K562 (cell line): ENCODE data around the gene SNRPA. TPM values are rescaled to one million over a fixed set of nuclear protein-coding genes. Genes with fewer than 3 reads are reported as not detected.
A peak's percentile ranks its signal among the peaks of the same experiment; 100 is the strongest.

Experiments used
- ATF1 ChIP-seq, 2 experiments: fragments of 450-650 bp in 1 of 2; IDR thresholded peaks; 2 replicates each; pipeline ENCODE4 v1.6.1; 2016; ENCODE audit warnings: missing compliant biosample characterization in 1 of 2, missing genetic modification characterization in 1 of 2
- CHCHD3 ChIP-seq: fragments of 250-450 bp; sonication (Bioruptor Pico); IDR thresholded peaks from 2 replicates; pipeline ENCODE4 v2.1.2; 2022; ENCODE audit warnings: mild to moderate bottlenecking
- ETV6 ChIP-seq, 3 experiments: fragments of 150-350 bp in 1 of 3; sonication (generic) in 1 of 3; formaldehyde crosslinking in 1 of 3; IDR thresholded peaks; 2 replicates each; pipeline versions ENCODE4 v1.6.1 to v1.8.0; 2014 to 2022; ENCODE audit warnings: borderline replicate concordance in 2 of 3, low read depth in 2 of 3, antibody characterized with exemption in 1 of 3, low read length in 1 of 3, mild to moderate bottlenecking in 1 of 3, missing genetic modification reagents in 1 of 3
- FOXJ3 ChIP-seq: sonication (generic); formaldehyde crosslinking; IDR thresholded peaks from 2 replicates; pipeline ENCODE4 v1.4.0; 2020; ENCODE audit warnings: mild to moderate bottlenecking, missing genetic modification reagents
- GTF2A2 ChIP-seq: IDR thresholded peaks from 2 replicates; pipeline ENCODE4 v1.6.1; 2016; ENCODE audit warnings: mild to moderate bottlenecking, missing genetic modification characterization, missing compliant biosample characterization
- HDAC6 ChIP-seq: IDR thresholded peaks from 2 replicates; pipeline ENCODE4 v1.6.1; 2012; ENCODE audit warnings: low read depth, mild to moderate bottlenecking, control low read depth, inconsistent platforms, low read length, moderate library complexity
- HMGN3 ChIP-seq: IDR thresholded peaks from 2 replicates; pipeline ENCODE4 v1.6.1; 2011; ENCODE audit warnings: borderline replicate concordance, low read depth, mild to moderate bottlenecking, mixed read lengths, low read length; ENCODE audit not compliant: insufficient read length; ENCODE audit errors: extremely low read depth
- NFE2 ChIP-seq: IDR thresholded peaks from 2 replicates; pipeline ENCODE4 v1.6.1; 2014; ENCODE audit warnings: antibody characterized with exemption, low read depth
- NR0B1 ChIP-seq: fragments of 450-650 bp; IDR thresholded peaks from one replicate; pipeline ENCODE4 v1.6.1; 2018; ENCODE audit warnings: mild to moderate bottlenecking, moderate library complexity; ENCODE audit not compliant: partially characterized antibody
- PCBP1 ChIP-seq: fragments of 200-400 bp; formaldehyde crosslinking; IDR thresholded peaks from 2 replicates; pipeline ENCODE4 v1.6.1; 2018; ENCODE audit warnings: mild to moderate bottlenecking, low read depth, low read length; ENCODE audit not compliant: poor library complexity, severe bottlenecking
- RBFOX2 ChIP-seq: fragments of 200-400 bp; formaldehyde crosslinking; IDR thresholded peaks from 2 replicates; pipeline ENCODE4 v1.6.1; 2017; ENCODE audit warnings: low read depth, mild to moderate bottlenecking, low read length, moderate library complexity
- TAL1 ChIP-seq: fragments of 450-650 bp; IDR thresholded peaks from 2 replicates; pipeline ENCODE4 v1.6.1; 2016; ENCODE audit warnings: mild to moderate bottlenecking
- TCF3 ChIP-seq: sonication (generic); formaldehyde crosslinking; IDR thresholded peaks from 2 replicates; pipeline ENCODE4 v1.4.0; 2020; ENCODE audit warnings: mild to moderate bottlenecking, missing genetic modification reagents
- THRB ChIP-seq: fragments of 450-650 bp; formaldehyde crosslinking; conservative IDR thresholded peaks from 2 replicates; pipeline ENCODE4 v1.4.0; 2022; ENCODE audit warnings: mild to moderate bottlenecking, missing genetic modification characterization
- ZBED1 ChIP-seq: IDR thresholded peaks from 2 replicates; pipeline ENCODE4 v1.6.1; 2014
- ZBTB8A ChIP-seq: fragments of 450-650 bp; IDR thresholded peaks from 2 replicates; pipeline ENCODE4 v1.6.1; 2018; ENCODE audit warnings: mild to moderate bottlenecking, moderate library complexity; ENCODE audit not compliant: partially characterized antibody
- ZFX ChIP-seq: sonication (generic); formaldehyde crosslinking; IDR thresholded peaks from 2 replicates; pipeline ENCODE4 v1.8.0; 2022; ENCODE audit warnings: mild to moderate bottlenecking, missing genetic modification reagents, moderate library complexity
- ZNF124 ChIP-seq: sonication (generic); formaldehyde crosslinking; IDR thresholded peaks from 2 replicates; pipeline ENCODE4 v1.8.1; 2022; ENCODE audit warnings: missing genetic modification reagents
- ZNF3 ChIP-seq: fragments of 250-450 bp; sonication (Bioruptor Pico); IDR thresholded peaks from 2 replicates; pipeline ENCODE4 v1.5.0; 2021; ENCODE audit warnings: mild to moderate bottlenecking, moderate library complexity
- ZNF311 ChIP-seq: fragments of 250-450 bp; sonication (Bioruptor Pico); IDR thresholded peaks from 2 replicates; pipeline ENCODE4 v1.4.0; 2020; ENCODE audit warnings: mild to moderate bottlenecking, moderate library complexity
- ZNF583 ChIP-seq: fragments of 250-450 bp; sonication (Bioruptor Pico); IDR thresholded peaks from 2 replicates; pipeline ENCODE4 v1.4.0; 2020
- ZNF717 ChIP-seq: fragments of 250-450 bp; sonication (Bioruptor Pico); IDR thresholded peaks from 2 replicates; pipeline ENCODE4 v1.5.0; 2021
- polyA plus RNA-seq, 8 experiments: library from polyadenylated mRNA; depleted of rRNA in 4 of 8; stranded (reverse) in 5 of 8; unstranded in 3 of 8; fragments of >200 nt; fragmentation: Nextera tagmentation in 2 of 8; fragmentation: Illumina TruSeq in 1 of 8; extraction: Ambion mirVana in 2 of 8; extraction: Trizol in 1 of 8; gene quantifications; 2 replicates each; pipeline versions ENCODE4 v1.2.1 to v1.2.3, GENCODE V29; 2011 to 2014; ENCODE audit warnings: inconsistent platforms in 1 of 8, missing spikeins in 1 of 8
- total RNA-seq, 7 experiments: library from RNA; depleted of rRNA in 6 of 7; stranded (reverse); fragments of >200 nt in 6 of 7; fragmentation: Illumina TruSeq in 2 of 7; extraction: Trizol in 2 of 7; gene quantifications; 2 replicates each; pipeline versions ENCODE4 v1.2.1 to v1.2.3, GENCODE V29; 2011 to 2021; ENCODE audit warnings: low replicate concordance in 1 of 7
- TF ChIP-seq, protein P1 (sequence below): sonication (generic); formaldehyde crosslinking; IDR thresholded peaks from 2 replicates; pipeline ENCODE4 v1.8.1; 2023; ENCODE audit warnings: mild to moderate bottlenecking, missing genetic modification reagents, moderate library complexity
- TF ChIP-seq, protein P2 (sequence below): fragments of 450-650 bp; formaldehyde crosslinking; IDR thresholded peaks from 2 replicates; pipeline ENCODE4 v1.4.0; 2020; ENCODE audit warnings: mild to moderate bottlenecking, moderate library complexity

Gene SNRPA
- total and polyA plus RNA-seq, 9 of the 15 experiments (the other 6 are each of a cell fraction or from before 2014, with no cell fraction given), result 16.3 to 311 (median 193) TPM

- TF ChIP-seq GTF2A2 (tag), result no peak
- peak; percentile 68 for TF ChIP-seq HMGN3
- no peak for TF ChIP-seq ZNF311
- no peak for TF ChIP-seq ZNF124
- no peak for TF ChIP-seq FOXJ3 (CRISPR knock-in tag)
- no peak for TF ChIP-seq ZNF717 (CRISPR knock-in tag)
- no peak for TF ChIP-seq ZBED1
- no peak for TF ChIP-seq HDAC6
- 0 out of 2 replicates have a peak, but pooled peaks have one; percentile 43 for TF ChIP-seq ATF1 (CRISPR knock-in tag; IDR thresholded peaks at IDR 0.05)
- TF ChIP-seq ATF1 (tag; IDR thresholded peaks at IDR 0.05), result peak; percentile 73; the same call in 1 of the 2 replicates
- TF ChIP-seq, protein P1, sequence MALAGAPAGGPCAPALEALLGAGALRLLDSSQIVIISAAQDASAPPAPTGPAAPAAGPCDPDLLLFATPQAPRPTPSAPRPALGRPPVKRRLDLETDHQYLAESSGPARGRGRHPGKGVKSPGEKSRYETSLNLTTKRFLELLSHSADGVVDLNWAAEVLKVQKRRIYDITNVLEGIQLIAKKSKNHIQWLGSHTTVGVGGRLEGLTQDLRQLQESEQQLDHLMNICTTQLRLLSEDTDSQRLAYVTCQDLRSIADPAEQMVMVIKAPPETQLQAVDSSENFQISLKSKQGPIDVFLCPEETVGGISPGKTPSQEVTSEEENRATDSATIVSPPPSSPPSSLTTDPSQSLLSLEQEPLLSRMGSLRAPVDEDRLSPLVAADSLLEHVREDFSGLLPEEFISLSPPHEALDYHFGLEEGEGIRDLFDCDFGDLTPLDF, result peak; percentile 53; the same call in 1 of the 2 replicates
- TF ChIP-seq PCBP1, result peak; percentile 73
- TF ChIP-seq ZNF583 (CRISPR knock-in tag), result no peak
- TF ChIP-seq TCF3 (CRISPR knock-in tag), result 0 out of 2 replicates have a peak, but pooled peaks have one; percentile 28
- TF ChIP-seq ZBTB8A, result no peak
- no peak for TF ChIP-seq NR0B1
- no peak for TF ChIP-seq NFE2
- TF ChIP-seq, protein P2, sequence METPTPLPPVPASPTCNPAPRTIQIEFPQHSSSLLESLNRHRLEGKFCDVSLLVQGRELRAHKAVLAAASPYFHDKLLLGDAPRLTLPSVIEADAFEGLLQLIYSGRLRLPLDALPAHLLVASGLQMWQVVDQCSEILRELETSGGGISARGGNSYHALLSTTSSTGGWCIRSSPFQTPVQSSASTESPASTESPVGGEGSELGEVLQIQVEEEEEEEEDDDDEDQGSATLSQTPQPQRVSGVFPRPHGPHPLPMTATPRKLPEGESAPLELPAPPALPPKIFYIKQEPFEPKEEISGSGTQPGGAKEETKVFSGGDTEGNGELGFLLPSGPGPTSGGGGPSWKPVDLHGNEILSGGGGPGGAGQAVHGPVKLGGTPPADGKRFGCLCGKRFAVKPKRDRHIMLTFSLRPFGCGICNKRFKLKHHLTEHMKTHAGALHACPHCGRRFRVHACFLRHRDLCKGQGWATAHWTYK (CRISPR knock-in tag), result no peak
- no peak for TF ChIP-seq THRB
- peak; percentile 96 for TF ChIP-seq ZFX
- no peak for TF ChIP-seq TAL1
- TF ChIP-seq ZNF3 (CRISPR knock-in tag), result no peak
- TF ChIP-seq RBFOX2, result peak; percentile 87
- no peak for TF ChIP-seq ETV6 (IDR thresholded peaks at IDR 0.05; ENCODE audit: borderline replicate concordance in 1 of 2, low read depth in 2 of 2, low read length in 1 of 2)
- TF ChIP-seq ETV6 (CRISPR knock-in tag; IDR thresholded peaks at IDR 0.05; ENCODE audit: borderline replicate concordance), result no peak
- no peak for TF ChIP-seq CHCHD3 (CRISPR knock-in tag)
Measured at GRCh38 chr19:40777937-40778705, 27.1 kb downstream of the SNRPA start, which contains the start of gene RAB4B (continued).
